HG03095 (cell line): ENCODE results near the gene ENAH.

Experiments used
- ATAC-seq: cut with Tn5 transposase; IDR thresholded peaks from one replicate; pipeline ENCODE4 v1.9.1; 2021; ENCODE audit warnings: moderate library complexity; ENCODE audit not compliant: unreplicated experiment

Gene ENAH

GRCh38 chr1:225461533-225462428 is 191.1 kb downstream of the ENAH start:
- ATAC-seq: no peak

GRCh38 chr1:225460737-225461532 is 192.0 kb downstream of the ENAH start:
- no peak for ATAC-seq

- no peak for ATAC-seq
Observed at GRCh38 chr1:225460021-225460736, 192.7 kb downstream of the ENAH start.

GRCh38 chr1:225458222-225458631 is 194.7 kb downstream of the ENAH start:
- no peak for ATAC-seq

- ATAC-seq: no peak
Observed at GRCh38 chr1:225454733-225455132, 198.2 kb downstream of the ENAH start.

- no peak for ATAC-seq
Observed at GRCh38 chr1:225453797-225454648, 198.9 kb downstream of the ENAH start.

GRCh38 chr1:225451840-225452515 is 200.9 kb downstream of the ENAH start:
- ATAC-seq: no peak

GRCh38 chr1:225451340-225451739 is 201.6 kb downstream of the ENAH start:
- no peak for ATAC-seq

- no peak for ATAC-seq
Observed at GRCh38 chr1:225450491-225451191, 202.3 kb downstream of the ENAH start.

GRCh38 chr1:225449774-225450173 is 203.1 kb downstream of the ENAH start:
- ATAC-seq: no peak

- no peak for ATAC-seq
Observed at GRCh38 chr1:225449261-225449660, 203.7 kb downstream of the ENAH start.

GRCh38 chr1:225448146-225448805 is 204.6 kb downstream of the ENAH start:
- no peak for ATAC-seq

- ATAC-seq: no peak
Observed at GRCh38 chr1:225447650-225448089, 205.3 kb downstream of the ENAH start.

GRCh38 chr1:225446981-225447615 is 205.8 kb downstream of the ENAH start:
- no peak for ATAC-seq

- ATAC-seq: no peak
Observed at GRCh38 chr1:225446595-225446960, 206.3 kb downstream of the ENAH start.

GRCh38 chr1:225445639-225446594 is 207.0 kb downstream of the ENAH start:
- ATAC-seq: no peak

GRCh38 chr1:225442123-225442505 is 210.8 kb downstream of the ENAH start:
- no peak for ATAC-seq
